AG04449 (cell line): Measurements from ENCODE around the gene CACNB4.

Source experiments
- CTCF ChIA-PET: fragments of 350-600 bp; formaldehyde crosslinking; extraction: SDS; loops from one replicate; lab custom pipeline; 2021; ENCODE audit warnings: antibody characterized with exemption; lab: Yijun Ruan, JAX
- POLR2A ChIA-PET: fragments of 400-600, 350-600 bp; formaldehyde crosslinking; extraction: SDS; loops from one replicate; lab custom pipeline; 2020; ENCODE audit warnings: antibody characterized with exemption, inconsistent platforms; lab: Yijun Ruan, JAX
- DNase-seq: peaks from one replicate; pipeline ENCODE4 v3.0.0-alpha.2; 2010; ENCODE audit warnings: low read depth, low spot score
- H3K4me3 ChIP-seq: 2 replicates; pipeline ENCODE4 v1.5.1; 2011; ENCODE audit warnings: low read depth, mild to moderate bottlenecking, control low read depth, low read length
- TF ChIP-seq, protein P1 (sequence below): IDR thresholded peaks from one replicate; pipeline ENCODE4 v1.5.1; 2011; ENCODE audit warnings: mild to moderate bottlenecking, moderate library complexity, low read length, control low read depth, inconsistent platforms; ENCODE audit not compliant: insufficient read depth; ENCODE audit errors: missing control alignments

The CACNB4 gene

DNA sequence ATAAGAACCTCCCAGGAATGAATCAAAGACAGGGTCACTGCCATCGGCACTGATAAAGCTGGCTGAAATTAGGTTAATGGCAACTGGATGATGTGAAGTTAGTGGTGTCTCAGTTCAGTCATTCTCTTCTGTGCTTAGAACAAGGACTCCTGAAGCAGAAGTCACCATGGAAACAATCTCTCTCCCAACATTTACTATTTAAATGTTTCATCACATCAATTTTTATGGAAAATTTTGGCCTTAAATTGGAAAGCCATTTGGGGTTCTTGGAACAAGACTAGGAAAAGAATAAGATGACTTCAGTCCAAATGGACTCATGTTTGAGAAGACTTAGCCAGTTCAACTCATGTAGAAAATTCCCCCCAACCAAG, 255.2 kb downstream of the CACNB4 start:
- CTCF ChIA-PET: no interaction called here

DNA sequence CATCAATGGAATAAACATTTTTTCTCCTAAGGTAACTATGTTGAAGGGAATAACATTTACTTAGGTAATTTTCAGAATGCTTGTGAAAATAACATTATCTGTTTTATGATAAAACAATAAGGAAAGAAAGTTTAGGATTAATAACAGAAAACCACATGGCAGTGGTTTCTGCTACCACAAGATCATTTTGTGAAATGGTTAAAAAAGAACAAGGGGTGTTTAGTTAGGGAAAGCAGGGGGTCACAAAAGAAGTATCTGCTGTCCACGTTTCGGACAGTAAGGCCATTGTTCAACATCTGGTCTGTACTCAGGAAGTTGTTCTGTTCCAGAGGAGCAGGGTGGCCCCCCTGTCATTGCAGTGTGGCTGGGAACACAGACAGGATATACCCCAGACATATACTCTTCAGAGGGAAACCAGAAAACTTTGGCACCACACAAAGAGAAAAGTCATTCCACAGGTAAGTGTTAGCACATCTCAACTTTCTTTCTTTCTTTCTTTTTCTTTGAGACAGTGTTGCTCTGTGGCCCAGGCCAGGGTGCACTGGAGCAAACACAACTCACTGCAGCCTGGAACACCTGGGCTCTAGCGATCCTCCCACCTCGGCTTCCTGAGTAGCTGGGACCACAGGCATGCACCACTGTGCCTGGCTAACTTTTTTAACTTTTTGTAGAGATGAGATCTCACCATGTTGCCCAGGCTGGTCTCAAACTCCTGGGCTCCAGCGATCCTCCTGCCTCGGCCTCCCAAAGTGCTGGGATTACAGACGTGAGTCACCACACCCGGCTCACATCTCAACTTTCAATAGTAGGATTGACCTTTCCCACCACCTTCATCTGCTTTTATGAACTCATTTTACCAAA, 255.8 kb downstream of the CACNB4 start:
- CTCF ChIA-PET: no interaction called here

More for the DNA sequence above, 255.2 kb downstream of the CACNB4 start:
- TF ChIP-seq, protein P1, sequence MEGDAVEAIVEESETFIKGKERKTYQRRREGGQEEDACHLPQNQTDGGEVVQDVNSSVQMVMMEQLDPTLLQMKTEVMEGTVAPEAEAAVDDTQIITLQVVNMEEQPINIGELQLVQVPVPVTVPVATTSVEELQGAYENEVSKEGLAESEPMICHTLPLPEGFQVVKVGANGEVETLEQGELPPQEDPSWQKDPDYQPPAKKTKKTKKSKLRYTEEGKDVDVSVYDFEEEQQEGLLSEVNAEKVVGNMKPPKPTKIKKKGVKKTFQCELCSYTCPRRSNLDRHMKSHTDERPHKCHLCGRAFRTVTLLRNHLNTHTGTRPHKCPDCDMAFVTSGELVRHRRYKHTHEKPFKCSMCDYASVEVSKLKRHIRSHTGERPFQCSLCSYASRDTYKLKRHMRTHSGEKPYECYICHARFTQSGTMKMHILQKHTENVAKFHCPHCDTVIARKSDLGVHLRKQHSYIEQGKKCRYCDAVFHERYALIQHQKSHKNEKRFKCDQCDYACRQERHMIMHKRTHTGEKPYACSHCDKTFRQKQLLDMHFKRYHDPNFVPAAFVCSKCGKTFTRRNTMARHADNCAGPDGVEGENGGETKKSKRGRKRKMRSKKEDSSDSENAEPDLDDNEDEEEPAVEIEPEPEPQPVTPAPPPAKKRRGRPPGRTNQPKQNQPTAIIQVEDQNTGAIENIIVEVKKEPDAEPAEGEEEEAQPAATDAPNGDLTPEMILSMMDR: no peak
- H3K4me3 ChIP-seq: no peak overlapping the region
- DNase-seq: no peak
- POLR2A ChIA-PET: no interaction called here

DNA sequence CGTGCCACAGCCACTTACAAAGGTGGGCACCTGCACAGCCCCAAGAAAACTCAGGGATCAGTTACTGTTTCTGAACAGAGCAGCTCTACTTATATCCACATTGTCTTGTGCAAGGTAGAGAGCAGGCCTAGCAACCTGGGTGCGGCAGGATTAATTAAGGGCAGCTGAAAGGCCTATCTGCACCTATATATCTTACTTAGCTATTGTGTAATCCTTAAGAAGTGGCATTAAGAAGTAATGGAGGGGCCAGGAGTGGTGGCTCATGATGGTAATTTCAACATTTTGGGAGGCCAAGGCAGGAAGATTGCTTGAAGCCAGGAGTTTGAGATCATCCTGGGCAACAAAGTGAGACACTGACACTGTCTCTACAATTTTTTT, 257.8 kb downstream of the CACNB4 start:
- H3K4me3 ChIP-seq: no peak overlapping the region
- TF ChIP-seq, protein P1: no peak
- POLR2A ChIA-PET: no interaction called here
- CTCF ChIA-PET: no interaction called here
- DNase-seq: no peak

More for the DNA sequence above, 255.8 kb downstream of the CACNB4 start:
- no peak overlapping the region for H3K4me3 ChIP-seq
- POLR2A ChIA-PET: no interaction called here
- TF ChIP-seq, protein P1: no peak
- no peak for DNase-seq

DNA sequence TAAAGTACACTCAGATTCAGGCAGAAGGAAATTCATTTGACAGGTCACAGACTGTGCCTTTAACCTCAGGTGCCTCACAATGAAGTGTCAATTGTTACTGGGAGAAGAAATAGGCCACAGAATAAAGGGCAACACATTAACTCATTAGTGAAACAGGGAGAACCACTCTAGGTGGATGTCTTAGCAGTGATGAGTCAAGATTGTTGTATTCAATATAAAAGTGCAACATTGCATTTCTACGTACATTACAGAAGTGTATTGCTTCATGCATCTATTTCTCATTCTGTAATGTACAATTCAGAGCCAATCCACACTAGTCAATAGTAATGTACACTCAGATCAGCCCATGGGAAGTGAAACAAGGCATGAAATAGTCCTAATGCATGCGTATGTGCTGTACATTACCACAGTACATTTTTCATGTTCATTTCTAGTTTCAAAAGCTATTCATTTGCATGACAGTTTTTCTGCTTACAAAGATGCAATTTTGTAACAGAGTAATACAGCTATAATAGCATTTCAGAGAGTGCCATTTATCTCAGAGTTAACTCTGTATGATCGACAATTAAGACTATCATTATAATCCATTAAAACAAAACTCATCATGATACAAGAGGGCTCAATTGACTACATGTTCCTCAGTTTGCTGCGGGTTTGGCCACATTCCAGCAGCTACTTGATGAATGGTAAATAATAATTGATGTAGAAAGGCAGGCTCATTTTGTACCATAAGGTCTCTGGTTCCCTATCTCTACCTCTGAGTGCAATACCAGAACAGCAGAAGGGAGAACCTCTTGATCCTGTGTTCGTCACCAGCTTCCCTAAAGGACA, 258.4 kb downstream of the CACNB4 start:
- TF ChIP-seq, protein P1: no peak
- ChIA-PET CTCF (no interaction called here), POLR2A (no interaction called here)
- DNase-seq: no peak
- no peak overlapping the region for H3K4me3 ChIP-seq

DNA sequence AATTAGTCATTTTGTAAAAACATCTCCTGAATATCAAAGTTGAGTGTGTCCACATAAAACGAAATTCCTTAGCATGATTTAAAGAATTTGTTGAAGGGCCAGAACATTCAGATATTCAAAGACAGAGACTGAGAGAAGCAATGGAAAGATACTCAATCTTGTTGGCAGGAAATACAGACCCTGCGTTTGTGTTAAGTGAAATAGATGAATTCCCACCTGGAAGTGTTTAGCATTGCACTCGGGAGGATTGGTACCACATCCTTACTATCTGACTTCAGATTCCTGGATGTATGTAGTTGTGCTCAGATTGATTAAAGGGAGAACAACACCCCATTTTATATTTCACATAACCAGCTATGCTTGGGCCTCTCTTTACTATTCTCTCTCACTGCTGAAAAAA, 260.9 kb downstream of the CACNB4 start:
- no peak overlapping the region for H3K4me3 ChIP-seq
- ChIA-PET CTCF (interaction anchor here (1.0 kb wide), 1 partner anchor 17 kb away, joined by 3 read pairs; no protein-coding TSS in a partner anchor), POLR2A (no interaction called here)

More for the DNA sequence above, 260.9 kb downstream of the CACNB4 start:
- TF ChIP-seq, protein P1: no peak
- DNase-seq: no peak
